ENCODE measurements around the gene SCO2. TPM values are rescaled to one million over a fixed set of nuclear protein-coding genes. Genes with fewer than 3 reads are reported as not detected.
"Not testable (repeated sequence)": the region's sequence is repeated elsewhere in the genome, so short reads cannot be mapped to it uniquely, and the experiment has no call there.

The SCO2 gene
- total RNA-seq, 1 experiment from 2014 or later: 1.6 TPM

DNA sequence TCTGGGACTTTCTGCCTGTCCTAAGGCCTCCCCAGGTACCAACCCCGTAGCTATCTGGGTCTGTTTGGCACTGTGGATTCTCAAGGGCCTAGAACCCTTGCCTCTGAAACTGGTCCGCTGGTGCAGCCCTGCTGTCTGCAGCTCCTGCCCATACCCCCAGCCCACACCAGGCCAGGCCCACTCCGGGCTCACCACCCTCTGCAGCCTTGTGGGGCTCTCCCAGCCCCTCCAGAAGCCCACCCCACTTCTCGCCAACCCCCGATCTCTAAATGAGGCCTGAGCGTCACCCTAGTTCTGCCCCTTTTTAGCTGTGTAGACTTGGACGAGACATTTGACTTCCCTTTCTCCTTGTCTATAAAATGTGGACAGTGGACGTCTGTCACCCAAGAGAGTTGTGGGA is 25.0 kb upstream of the SCO2 start:
- no peak for DNase-seq (ENCODE audit: low read depth)

DNA sequence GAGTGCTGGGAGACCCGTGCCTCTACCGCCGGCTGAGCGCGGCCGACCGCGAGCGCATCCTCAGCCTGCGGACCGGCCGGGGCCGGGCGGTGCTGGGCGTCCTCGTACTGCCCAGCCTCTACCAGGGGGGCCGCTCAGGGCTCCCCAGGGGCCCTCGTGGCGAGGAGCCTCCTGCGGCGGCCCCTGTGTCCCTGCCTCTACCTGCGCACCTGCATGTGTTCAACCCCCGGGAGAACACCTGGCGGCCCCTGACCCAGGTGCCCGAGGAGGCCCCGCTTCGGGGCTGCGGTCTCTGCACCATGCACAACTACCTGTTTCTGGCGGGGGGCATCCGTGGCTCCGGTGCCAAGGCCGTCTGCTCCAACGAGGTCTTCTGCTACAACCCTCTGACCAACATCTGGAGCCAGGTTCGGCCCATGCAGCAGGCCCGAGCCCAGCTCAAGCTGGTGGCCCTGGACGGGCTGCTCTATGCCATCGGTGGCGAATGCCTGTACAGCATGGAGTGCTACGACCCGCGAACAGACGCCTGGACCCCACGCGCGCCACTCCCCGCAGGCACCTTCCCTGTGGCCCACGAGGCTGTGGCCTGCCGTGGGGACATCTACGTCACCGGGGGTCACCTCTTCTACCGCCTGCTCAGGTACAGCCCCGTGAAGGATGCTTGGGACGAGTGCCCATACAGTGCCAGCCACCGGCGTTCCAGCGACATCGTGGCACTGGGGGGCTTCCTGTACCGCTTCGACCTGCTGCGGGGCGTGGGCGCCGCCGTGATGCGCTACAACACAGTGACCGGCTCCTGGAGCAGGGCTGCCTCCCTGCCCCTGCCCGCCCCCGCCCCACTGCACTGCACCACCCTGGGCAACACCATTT is 23.8 kb upstream of the SCO2 start:
- no peak for DNase-seq (ENCODE audit: low read depth)

DNA sequence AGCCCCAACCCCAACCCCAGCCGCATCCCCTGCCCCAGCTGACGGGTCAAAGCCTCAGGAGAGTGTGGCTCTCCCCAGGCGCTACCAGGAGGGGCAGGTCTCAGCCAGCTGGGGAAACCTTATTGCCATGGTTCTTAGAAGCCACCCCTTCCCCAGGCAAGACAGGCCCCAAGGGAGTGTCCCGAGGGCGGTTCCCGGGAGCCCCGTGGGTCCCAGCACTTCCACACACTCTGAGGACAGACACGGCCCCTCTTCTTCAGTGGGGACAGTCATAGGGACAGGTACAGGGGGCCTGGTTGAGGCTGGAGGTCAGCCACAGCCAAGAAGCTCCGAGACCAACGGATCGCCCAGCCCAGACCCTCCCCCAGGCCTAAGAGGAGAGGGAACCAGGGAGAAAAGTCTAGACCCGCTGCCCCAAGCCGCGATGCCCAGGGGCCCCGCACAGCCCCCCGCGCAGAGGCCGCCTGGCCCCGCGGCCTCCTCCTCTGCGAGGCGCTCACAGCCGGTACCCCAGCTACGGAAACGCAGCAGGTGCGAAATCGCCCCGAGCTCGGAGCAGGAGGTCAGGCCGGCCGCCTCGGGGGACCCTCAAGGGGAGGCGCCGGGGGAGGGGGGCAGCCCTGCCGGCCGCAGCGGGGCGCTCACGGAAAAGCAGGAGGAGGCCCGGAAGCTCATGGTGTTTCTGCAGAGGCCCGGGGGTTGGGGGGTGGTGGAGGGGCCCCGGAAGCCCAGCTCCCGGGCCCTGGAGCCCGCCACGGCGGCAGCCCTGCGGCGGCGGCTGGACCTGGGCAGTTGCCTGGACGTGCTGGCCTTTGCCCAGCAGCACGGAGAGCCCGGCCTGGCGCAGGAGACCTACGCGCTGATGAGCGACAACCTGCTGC is 22.9 kb upstream of the SCO2 start:
- no peak for DNase-seq (ENCODE audit: low read depth)

DNA sequence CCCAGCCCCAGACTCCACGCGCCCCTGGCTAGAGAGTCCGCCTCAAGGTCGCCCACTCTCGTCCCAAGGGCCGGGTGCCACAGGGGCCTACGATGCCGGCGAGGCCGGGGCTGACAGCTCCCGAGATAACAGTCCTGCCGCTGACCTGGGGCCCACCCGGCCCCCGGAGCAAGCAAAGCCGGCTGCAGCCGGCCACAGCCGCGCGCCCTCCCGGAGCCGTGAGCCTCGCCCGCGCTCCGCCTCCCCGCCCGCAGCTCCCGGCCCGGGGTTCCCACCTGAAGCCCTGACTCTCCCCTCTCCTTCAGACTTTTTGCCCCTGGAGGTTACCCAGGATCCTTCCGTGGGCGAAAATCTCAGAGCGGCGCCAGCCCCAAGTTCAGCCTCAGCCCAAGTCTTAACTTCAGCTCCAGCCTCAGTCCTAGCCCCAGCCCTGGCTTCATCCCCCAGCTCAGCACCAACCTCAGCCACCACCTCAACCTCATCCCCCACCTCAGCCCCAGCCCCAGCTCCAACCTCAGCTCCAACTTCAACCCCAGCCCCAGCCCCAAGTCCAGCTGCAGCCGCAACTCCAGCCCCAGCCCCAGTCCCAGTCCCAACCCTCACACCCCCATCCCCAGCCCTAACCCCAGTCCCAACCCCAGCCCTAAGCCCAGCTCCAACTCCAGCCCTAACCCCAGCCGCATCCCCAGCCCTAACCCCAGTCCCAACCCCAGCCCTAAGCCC is 22.0 kb upstream of the SCO2 start:
- DNase-seq (ENCODE audit: low read depth): no peak

DNA sequence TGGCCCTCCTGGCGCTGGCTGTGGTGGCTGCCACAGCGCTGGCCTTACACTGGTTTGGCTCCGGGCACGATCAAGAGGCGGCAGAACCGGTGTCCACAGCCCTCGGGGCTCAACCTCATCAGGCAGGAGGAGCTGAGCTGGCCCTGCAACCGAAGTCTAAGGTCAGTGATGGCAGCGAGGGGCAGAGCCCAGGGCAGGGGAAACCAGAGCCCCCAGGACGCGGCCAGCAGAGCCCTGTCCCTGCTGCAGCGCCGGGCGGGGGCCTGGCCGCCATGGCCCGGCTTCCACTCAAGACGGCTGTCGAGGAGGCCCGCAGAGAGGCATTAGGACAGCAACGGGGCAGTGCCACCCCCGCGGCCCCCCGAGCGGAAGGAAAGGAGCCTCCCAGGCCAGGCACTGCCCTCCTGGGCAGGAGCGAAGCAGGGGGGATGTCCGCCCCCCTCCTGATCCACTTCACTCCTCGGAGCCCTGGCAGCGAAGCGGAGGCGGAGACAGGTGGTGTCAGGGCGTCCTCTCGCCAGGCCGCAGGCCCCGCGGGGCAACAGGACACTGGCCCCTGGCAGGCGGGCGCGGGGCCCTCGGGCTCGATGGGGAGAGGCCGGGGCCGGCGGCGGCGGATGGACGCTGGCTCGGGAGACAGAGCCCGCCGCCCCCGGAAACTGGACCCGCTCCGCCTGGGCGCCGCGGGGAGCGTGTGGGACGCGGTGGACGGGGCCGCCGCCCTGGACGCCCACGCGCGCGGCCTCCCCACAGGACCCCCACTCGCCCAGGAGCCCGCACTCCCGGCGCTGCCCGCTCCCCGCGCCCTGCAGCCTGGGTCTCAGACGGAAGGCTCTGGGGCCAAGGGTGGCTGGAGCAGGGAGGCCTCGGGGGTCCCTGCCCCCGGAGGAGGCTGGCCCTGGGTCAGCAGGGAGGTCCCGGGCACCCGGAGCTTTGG is 21.2 kb upstream of the SCO2 start:
- no peak for DNase-seq (ENCODE audit: low read depth)

DNA sequence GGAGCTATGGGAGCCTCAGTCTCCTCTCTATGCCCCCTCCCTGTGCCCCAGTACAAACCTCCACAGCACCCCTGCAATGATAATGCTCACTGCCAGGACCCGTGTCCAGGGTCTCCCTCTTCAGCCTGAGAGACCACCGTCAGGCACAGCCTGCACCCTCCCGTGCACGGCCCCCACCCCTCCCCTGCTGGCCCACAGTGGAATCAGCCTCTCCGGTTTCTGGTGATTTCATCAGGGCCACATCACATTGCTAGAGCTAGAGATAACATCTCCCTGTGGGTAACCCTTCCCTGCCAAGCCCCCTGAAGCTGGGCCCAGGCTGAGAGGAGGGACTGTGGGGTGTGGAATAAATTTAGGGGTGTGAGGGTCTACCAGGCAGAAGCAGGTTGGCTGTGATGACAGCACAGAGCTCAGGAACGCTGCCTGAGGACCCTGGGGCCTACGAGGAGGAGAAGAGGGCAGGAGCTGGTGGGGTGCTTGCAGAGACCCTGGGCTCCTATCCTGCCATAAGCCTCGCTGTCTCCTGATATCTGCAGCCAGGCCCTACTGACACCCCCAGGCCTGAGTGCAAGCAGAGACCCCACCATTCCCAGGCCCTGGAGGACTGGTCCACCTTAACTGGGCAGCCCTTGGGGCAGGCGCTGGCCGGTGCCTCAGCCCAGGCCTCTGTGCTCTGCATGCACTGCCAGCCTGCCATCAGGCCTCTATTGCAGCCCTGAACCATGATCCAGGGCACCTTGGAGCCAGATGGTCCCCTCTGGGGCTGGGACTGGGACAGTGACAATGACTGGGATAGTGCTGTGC is 20.3 kb upstream of the SCO2 start, which contains the start of gene KLHDC7B:
Gene KLHDC7B (plus strand): TSS at position 378 of the 804 bp plus-strand sequence. CDS start 345 bp downstream, at position 723.
- DNase-seq (ENCODE audit: low read depth): no peak

DNA sequence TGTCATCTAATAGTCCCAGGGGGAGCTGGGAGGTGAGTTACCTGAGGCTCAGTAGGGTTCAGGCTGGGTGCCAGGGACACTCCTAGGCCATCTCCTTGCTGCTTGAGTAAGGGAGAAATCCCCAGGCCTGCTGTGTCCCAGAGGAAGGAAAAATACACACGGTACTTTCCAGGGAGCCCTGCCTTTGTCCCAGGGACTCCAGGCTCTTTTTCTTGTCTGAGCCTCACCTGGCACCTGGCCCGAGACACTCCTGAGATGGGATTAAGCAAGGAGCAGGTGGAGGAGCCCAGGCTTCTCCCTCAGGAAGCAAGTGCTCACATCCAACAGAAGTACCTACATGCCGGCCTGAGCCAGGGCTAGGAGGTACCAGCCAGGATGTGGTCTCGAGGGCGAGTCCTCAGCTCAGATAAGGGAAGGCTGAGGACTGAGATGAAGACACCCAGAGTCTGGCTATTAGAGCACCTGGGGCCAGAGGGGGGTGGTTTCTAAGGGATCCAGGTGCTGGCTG is 19.4 kb upstream of the SCO2 start:
- DNase-seq (ENCODE audit: low read depth): no peak

DNA sequence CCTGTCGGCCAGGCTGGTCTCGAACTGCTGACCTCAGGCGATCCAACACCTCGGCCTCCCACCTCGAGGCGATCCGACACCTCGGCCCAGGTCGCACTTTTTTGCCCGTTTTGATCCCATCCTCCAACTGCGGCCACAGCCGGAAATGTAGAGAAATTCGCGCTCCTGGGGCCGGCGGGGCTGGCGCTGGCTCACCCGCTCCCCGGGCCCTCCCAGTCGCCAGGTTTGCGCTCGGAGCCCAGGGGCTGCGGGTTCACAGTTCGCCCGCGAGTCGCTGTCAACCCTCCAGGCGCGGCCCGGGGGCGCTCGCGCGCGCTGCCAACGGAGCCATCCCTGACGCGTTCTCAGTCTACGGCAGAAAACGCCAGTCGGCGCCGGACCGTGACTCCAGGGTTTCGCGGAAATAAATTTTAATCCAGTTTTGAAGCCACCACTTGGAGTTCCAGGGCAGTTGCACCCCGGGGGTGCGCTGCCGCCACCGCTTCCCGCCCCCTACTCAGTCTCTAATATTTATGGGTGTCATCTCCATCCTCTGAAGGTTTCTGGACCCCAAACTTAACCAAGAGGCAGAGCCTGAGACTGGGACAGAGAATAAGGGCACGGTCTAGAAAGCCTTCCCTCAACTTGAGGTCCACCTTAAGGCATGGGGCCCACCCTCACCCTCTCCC is 18.8 kb upstream of the SCO2 start:
- DNase-seq (ENCODE audit: low read depth): peak; percentile 73

DNA sequence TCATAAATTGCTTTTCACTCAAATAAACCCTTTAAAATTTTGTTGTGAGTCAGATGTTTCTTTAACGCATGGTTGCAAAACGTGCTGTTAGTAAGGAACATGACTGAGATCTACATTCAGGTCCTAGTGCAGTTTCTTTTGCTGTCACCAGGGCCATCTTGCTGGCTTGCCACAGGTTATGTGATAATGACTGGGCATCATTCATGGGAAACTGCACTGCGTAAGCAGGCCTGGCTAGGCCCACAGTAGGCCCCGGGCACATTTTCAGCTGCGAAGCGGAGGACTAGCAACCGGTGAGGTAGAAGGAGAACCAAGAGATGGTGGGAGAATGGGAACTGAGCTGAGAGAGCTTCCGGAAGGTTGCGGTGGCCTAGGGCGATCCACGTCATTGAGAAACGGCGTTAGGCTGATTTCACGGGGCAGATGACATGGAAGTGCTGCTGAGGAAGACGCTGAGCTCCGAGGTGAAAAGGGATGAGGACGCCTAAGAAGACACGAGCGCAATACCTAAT is 17.1 kb upstream of the SCO2 start:
- peak; percentile 53 for DNase-seq (ENCODE audit: low read depth)

DNA sequence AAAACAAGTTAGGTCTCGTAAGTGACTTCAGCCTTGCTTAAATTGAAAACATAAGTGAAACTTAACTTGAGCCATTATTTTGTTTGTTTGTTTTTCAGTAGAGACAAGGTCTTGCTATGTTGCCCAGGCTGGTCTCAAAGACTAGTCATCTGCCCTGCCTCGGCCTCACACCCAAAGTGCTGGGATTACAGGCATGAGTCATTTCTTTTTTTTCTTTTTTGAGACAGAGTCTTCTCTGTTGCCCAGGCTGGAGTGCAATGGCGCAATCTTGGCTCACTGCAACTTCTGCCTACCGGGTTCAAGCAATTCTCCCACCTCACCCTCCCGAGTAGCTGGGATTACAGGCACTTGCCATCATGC is 16.2 kb upstream of the SCO2 start:
- peak; percentile 93 for DNase-seq (ENCODE audit: low read depth)

DNA sequence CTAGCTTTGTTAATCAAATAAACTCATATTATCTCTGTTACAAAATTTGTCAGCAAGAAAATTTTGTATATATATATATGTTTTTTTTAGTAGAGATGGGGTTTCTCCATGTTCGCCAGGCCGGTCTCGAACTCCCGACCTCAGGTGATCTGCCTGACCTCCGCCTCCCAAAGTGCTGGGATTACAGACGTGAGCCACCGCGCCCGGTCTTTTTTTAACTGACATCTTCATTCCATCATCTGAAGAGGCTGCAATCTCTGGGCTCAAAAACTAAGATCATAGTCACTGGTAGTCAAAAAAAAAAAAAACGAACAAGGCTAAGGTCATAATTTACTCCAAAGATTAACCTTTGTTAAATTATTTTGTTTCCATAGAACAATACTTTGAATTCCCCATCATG is 15.0 kb upstream of the SCO2 start:
- DNase-seq (ENCODE audit: low read depth): no peak

DNA sequence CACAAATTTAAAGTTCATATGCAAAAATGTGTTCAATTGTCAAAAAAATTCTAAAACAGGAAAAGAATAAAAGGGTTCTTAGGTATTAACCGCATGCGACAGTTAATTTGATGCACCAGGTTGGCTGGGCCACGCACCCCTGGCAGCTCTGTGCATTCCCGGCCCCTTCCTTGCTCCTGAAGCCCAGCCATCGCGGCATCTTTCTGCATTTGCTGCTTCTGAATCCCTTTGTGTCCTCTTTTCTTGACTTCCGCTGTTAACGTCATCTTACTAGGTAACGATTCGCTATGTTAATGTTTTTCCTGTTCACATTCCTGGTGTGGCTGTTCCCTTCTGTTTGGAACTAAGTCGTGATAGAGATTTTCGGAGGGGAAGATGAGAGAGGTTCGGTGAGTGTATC is 12.4 kb upstream of the SCO2 start:
- no peak for DNase-seq (ENCODE audit: low read depth)

DNA sequence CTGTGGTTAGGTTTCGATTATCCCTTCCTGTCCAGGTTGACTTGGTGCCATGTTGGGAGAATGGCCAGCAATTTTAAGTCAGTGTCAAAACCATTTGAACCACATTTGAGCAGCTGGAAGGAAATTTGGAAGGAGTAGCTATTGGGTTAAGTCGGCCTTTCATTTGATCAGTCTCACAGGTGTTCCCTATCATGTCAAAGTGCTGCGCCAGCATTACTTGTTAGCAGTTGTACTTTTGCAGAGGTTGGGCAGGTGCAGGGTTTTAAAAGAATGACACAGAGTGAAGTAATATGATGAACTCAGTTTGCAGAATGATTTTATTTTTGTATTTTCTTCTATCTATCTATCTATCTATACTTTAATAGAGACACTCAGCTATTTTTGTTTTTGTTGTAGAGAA is 10.8 kb upstream of the SCO2 start:
- no peak for DNase-seq (ENCODE audit: low read depth)

DNA sequence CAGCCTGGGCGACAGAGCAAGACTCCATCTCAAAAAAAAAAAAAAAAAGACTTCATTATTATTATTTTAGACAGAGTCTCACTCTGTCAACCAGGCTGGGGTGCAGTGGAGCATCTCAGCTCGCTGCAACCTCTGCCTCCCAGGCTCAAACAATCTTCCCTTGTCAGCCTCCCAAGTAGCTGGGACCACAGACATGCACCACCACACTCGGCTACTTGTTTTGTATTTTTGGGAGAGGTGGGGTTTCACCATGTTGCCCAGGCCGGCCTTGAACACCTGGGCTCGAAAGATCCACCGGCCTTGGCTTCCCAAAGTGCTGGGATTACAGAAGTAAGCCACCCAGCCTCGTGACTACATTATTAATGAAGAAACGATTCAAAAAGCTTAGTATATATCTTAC is 9.7 kb upstream of the SCO2 start:
- DNase-seq (ENCODE audit: low read depth): no peak

DNA sequence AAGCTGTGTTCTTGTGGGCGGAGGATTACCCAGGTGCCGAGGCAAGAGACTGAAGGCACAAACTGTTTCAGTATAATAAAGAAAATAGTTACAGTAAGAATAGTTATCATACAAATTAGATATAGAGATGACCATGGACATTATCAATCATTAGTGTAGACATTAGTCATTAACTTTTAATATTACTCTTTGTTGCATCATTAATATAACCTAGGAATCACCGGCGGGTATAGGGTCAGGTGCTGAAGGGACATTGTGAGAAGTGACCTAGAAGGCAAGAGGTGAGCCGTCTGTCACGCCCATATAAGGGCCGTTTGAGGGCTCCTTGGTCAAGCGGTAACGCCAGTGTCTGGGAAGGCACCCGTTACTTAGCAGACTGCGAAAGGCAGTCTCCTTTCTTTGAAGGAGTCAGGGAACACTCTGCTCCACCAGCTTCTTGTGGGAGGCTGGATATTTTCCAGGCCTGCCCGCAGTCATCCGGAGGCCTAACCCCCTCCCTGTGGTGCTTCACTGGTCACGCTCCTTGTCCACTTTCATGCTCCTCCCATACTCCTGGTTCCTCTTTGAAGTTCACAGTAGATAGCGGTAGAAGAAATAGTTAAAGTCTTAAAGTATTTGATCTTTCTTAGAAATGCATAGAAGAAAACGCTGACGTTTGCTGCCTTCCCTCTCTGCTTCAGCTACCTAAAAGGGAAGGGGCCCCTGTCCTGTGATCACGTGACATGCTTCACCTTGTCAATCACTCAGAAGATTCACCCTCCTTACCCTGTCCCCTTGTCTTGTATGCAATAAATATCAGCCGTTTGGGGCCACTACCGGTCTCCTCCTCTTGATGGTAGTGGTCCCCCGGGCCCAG is 8.7 kb upstream of the SCO2 start:
- DNase-seq (ENCODE audit: low read depth): not testable (repeated sequence)

DNA sequence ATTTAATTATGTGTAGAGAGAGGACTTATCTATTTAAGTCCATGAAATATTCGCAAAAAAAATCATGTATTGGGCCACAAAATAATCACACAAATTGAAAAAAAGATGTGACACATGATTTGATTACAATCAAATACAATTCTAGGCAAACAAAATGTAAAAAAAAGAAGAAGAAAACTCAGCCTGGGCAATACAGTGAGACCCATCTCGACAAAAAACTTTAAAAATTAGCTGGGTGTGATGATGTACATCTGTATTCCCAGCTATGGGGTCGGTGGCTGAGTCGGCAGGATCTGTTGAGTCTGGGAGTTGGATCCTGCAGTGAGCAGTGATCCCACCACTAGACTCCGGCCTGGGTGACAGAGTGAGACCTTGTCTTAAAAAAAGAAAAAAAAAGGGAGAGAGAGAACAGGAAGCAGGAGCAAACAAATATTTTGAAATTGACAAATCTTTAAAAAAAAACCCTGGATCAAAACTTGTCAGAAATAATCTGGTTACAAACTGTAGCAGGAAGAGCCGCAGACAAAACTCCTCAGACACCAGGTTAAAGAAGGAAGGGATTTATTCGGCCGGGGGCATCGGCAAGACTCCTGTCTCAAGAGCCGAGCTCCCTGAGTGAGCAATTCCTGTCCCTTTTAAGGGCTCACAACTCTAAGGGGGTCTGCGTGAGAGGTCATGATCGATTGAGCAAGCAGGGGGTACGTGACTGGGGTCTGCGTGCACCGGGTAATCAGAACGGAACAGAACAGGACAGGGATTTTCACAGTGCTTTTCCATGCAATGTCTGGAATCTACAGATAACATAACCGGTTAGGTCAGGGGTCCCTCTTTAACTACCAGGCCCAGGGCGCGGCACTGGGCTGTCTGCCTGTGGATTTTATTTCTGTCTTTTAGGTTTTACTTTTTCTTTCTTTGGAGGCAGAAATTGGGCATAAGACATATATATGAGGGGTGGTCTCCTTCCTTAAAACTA is 7.7 kb upstream of the SCO2 start:
- no peak for DNase-seq (ENCODE audit: low read depth)
